Stimulated activated CD4-positive, alpha-beta T cell treated with anti-CD3 and anti-CD28 coated beads, Interleukin-15, amount 100 ng/mL, for 48 hours (primary cell): ENCODE data around the gene PSMD13.

ENCODE experiments used
- DNase-seq, 2 donors: peaks; one replicate each; pipeline ENCODE4 v3.0.0-alpha.2; 2020; ENCODE audit warnings: low read depth in 2 of 2

Gene PSMD13

GRCh38 chr11:204587-205109 lies 32.1 kb upstream of the PSMD13 start:
- no peak for DNase-seq

DNA sequence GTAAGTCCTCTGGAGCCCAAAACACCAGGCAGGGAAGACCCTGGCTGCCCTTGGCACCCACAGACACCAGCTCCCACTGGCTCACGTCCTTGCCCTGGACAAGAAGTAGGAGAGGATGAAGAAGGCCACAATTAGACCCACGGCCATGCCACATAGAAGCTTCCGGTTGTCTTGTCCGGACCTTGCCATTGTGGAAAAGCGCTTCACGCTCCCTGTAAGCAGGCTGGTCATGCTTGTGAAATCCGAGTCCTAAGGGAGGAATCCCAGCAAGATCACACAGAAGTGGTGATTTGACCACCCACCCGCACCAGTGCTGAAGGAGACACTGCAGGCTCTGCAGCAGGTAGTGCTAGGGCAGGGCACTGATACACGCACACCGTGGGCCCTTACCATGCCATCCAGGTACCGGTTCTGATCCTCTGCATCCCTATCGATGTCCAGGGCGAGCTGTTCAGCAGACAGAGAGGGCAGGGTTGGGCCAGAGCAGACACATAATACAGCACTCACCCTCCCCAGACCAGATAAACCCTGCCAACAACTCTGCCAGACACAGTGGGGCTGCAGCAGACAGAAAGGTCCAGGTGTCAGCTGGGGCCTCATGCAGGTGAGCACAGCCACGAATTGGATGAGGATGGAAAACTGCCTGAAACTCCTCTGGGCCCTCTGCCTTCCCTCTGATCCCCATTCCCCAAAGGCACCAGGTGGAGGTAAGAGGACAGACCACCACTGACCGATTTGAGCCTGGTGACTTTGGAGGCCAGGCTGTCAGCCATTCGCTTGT lies 31.4 kb upstream of the PSMD13 start:
- DNase-seq = no peak

GRCh38 chr11:206002-206384 lies 30.8 kb upstream of the PSMD13 start:
- DNase-seq = no peak

GRCh38 chr11:206526-207207 lies 30.1 kb upstream of the PSMD13 start:
- DNase-seq = no peak

DNA sequence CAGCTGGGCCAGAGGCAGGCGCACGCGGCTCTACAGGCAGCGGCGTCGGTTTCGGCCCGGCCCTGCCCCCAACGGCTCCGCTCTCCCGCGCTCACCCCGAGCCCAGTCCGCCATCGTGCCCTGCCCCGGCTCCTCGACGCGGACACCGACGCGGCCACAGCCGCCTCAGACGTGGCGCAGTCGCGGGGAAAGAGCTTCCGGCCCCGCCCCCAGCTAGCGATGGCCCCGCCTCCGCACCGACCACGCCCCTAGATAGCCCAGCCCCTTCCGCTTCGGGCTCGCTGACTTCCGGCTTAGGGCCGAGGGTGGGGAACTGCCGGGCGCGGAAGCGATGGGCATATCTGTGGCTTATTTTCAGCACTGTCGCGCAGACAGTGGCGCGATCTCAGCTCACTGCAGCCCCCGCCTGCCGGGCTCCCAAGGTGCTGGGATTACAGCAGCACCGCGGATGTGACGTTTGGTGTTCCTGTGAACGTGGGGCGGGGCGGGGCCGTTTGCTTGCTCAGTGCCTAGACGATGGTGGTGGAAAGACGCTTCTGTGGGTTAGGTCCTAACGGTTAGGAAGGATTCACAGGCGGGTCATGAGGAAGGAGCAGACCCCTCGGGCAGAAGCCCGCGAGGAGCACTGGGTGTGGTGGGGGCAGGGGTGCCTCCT lies 29.4 kb upstream of the PSMD13 start, which contains the start of the genes BET1L and RIC8A:
TSS of gene BET1L (minus strand) at position 192 of the 655 bp plus-strand sequence. CDS start at position 114, 78 bp downstream.
TSS of gene RIC8A (plus strand) at position 501 of the 655 bp plus-strand sequence. CDS start 1,147 bp downstream, outside the sequence.
- DNase-seq = peak; percentile 95 to 97

DNA sequence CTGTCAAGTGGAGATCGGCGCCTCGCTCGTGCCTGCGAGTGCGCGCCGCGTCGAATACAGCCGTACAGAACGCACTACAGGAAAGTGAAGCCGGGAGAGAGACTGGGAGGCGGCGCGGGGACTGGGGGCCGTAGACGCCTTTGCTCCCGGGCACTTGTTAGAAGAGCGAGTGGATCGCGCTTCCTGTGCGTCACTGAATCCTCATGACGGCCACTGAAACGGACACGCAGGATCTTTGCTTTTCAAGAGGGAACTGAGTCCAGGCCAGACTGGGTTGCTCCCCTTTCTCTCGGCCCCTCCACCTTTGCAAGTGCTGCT lies 29.0 kb upstream of the PSMD13 start:
- DNase-seq = peak; percentile 29 to 34

GRCh38 chr11:208181-208916 lies 28.4 kb upstream of the PSMD13 start:
- peak; percentile 59 to 76 for DNase-seq

DNA sequence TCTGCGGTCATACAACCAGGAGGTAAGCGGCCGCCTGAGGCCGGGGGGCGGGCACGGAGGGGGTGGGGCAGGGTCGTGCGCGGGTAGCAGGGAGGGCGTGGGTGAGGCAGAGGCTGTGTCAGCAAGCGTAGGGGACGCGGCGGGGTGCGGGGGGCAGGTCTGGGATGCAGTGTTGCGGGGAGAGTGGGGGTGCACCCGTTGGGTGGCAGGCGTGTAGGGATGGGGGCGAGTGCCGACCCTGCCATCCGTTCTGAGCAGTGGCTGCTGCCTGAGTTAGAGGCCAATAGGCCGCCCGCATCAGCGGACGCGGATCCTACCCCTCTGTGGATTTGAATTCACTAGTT lies 27.9 kb upstream of the PSMD13 start:
- DNase-seq = no peak

DNA sequence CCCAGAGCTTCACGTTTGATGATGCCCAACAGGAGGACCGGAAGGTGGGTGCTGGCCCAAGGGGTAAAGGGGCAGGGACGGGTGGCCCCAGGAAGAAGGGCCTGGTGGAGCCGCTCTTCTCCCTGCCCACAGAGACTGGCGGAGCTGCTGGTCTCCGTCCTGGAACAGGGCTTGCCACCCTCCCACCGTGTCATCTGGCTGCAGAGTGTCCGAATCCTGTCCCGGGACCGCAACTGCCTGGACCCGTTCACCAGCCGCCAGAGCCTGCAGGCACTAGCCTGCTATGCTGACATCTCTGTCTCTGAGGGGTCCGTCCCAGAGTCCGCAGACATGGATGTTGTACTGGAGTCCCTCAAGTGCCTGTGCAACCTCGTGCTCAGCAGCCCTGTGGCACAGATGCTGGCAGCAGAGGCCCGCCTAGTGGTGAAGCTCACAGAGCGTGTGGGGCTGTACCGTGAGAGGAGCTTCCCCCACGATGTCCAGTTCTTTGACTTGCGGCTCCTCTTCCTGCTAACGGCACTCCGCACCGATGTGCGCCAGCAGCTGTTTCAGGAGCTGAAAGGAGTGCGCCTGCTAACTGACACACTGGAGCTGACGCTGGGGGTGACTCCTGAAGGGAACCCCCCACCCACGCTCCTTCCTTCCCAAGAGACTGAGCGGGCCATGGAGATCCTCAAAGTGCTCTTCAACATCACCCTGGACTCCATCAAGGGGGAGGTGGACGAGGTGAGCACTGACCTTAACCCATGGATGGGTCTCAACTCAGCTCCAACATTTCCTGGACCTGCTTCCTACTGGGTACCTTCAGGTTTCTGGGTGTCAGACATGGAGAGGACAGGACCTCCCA lies 27.3 kb upstream of the PSMD13 start:
- DNase-seq = no peak

DNA sequence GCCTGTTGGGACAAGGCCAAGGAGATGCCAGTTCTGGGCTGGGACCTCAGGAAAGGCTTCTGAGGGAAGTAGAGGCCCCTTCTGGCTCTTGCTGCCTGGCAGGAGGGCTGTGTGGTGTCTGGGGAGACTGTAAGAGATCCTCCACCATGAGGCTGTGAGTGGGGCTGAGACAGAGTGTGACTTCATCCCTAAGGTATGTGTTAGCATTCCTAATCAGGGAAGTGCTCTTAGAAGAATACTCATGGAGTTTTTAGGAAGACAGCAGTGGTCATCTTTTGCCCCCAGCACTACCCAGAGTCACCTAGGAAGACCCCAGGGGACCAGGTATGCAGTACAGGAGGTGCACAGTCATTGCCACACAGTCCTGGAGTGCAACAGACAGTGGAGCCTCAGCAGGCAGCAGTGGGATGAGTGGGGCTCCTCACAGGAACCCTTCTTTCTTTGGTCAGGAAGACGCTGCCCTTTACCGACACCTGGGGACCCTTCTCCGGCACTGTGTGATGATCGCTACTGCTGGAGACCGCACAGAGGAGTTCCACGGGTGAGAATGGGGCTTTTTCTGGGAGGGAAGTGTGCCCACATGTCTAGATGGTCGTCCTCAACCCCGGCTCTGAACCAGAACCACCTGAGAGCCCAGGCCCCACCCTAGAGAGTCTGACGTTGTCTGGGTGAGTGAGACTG lies 26.5 kb upstream of the PSMD13 start:
- DNase-seq = no peak

GRCh38 chr11:210803-211180 lies 26.0 kb upstream of the PSMD13 start:
- DNase-seq = no peak

DNA sequence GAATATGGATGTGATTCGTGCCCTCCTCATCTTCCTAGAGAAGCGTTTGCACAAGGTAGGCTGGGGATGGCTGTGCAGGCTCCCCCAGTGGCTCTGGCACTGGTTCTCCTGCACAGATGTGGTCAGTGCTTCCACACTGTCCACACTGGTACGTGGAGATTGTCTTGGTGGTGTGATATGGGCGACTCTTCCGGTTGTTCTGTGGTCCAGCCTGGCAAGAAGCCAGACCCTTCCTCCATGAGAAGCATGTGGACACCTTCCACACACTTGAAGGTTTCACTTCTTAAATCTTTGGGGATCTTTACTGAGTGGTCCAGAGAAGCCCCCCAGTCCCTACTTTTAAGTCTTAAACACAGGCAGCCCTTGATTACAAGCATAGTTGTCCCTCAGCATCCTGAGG lies 25.5 kb upstream of the PSMD13 start:
- no peak for DNase-seq

- no peak for DNase-seq
Observed at GRCh38 chr11:211741-212140, 25.0 kb upstream of the PSMD13 start.

DNA sequence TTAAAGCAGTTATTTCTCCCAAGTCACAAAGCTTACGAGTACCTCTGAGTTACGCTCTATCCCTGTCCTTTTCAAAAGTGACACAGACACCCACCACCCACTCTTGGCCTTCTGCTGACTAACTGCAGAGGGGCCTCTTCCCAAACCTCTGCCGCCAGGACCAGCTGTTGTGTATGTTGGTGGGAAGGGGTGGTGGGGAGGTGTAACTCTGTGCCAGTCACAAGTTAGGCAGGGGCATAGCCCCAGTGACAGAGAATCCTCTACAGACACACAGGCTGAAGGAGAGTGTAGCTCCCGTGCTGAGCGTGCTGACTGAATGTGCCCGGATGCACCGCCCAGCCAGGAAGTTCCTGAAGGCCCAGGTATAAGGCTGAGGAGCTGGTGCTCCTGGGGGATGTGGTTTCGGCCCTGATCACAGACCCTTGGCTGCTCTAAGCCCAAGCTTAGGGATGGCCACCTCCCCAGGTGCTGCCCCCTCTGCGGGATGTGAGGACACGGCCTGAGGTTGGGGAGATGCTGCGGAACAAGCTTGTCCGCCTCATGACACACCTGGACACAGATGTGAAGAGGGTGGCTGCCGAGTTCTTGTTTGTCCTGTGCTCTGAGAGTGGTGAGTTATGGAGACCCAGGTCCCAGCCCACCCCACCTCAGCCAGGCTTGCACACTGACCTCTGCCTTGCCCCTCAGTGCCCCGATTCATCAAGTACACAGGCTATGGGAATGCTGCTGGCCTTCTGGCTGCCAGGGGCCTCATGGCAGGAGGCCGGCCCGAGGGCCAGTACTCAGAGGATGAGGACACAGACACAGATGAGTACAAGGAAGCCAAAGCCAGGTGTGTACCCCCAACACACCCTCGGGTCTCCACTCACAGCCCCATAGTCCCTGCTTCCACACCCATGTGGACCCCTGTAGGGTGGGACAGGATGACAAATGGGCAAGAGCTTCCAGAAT lies 24.4 kb upstream of the PSMD13 start:
- DNase-seq = no peak

DNA sequence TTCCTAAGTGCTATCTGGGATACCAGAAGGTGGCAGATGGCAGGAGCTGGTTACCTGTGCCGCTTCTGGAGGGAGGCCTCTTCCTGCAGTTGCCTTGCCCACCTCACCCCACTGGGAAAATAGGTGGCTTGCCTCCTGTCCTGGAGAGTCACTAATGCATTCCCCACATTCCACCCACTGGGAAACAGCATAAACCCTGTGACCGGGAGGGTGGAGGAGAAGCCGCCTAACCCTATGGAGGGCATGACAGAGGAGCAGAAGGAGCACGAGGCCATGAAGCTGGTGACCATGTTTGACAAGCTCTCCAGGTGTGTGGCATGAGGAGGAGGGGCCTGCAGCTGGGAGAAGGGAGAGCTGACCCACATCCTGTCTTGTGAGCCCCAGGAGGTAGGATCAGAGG lies 23.7 kb upstream of the PSMD13 start:
- DNase-seq = no peak

GRCh38 chr11:214083-214482 lies 22.7 kb upstream of the PSMD13 start:
- no peak for DNase-seq

DNA sequence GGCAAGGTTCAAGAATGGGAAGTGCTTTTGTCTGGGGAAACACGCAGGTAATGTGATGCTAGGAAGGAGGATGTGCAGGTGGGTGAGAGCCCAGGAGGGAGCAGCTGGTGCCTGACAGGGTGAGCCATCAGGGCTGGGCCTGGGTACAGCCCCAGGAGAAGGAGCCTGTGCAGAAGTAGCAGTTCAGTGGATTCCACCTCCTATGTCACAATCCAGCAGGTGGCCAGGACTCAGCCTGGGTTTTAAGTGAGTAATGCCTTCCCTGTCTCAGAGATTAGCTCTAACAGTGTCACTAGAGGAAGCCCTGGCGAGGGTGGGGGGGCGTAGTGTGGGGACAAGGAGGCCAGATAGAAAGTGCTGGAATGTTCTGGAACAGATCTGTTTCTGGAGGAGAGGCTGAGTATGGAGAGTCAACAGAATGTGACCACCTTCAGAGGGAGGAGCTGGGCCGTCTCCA lies 21.2 kb upstream of the PSMD13 start:
- no peak for DNase-seq

DNA sequence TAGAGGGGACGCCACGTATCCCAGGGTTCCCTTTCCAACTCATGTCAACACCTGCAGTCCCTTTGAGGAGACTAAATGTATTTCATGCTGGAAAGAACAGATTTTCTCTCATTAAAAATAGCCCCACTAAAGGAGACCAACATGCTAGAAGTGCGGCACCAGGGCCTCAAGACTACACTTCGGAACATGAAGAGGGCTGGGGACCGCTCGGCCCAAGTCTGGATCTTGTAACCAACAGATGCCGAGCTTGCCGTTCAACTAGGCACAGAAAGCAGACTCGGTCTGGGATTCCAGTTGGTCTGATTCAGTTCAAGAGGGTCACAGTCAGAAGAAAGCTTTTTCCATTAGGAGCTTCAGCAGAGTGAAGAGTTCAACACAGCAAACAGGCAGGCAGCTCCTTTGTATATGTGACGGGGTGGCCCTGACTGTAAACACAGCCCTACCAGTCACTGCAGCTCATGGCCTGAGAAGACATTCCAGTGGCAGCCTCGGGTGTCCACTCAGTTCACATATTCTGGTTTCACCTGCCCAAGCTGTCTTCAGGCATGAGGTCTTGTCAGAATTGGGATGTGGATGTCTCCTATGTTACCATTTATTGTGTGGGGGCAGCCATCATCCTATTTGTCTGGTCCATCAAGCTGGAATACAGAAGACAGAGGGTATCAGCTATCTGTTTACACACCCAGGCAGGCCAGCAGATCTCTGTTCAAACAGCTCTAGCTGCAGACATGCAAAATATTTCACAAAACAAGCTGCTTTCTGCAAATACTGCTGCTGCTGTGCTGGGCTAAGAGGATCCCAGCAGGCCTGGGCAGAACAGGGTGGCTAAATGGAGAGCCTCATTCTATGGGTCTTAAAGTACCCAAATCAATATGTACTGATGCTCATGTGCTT lies 20.4 kb upstream of the PSMD13 start:
- DNase-seq = no peak
